Smooth muscle cell (in vitro differentiated cells): Measurements from ENCODE around the gene ZCCHC14. TPM values are rescaled to one million over a fixed set of nuclear protein-coding genes. Genes with fewer than 3 reads are reported as not detected.
"Not testable (repeated sequence)": the region's sequence is repeated elsewhere in the genome, so short reads cannot be mapped to it uniquely, and the experiment has no call there.

ENCODE experiments used
- DNase-seq: peaks from one replicate; lab custom pipeline; 2025; ENCODE audit not compliant: unreplicated experiment; lab: John Stamatoyannopoulos, UW
- H2AFZ ChIP-seq: fragments of 200-600 bp; sonication (generic); 2 replicates; pipeline ENCODE4 v1.6.0; 2016; ENCODE audit warnings: antibody characterized with exemption, low read depth, mild to moderate bottlenecking
- H3F3A ChIP-seq: fragments of 200-600 bp; sonication (generic); 2 replicates; pipeline ENCODE4 v1.6.0; 2017; ENCODE audit warnings: antibody characterized with exemption, low read depth
- H3K27ac ChIP-seq: fragments of 200-600 bp; sonication (generic); 2 replicates; pipeline ENCODE4 v1.5.1; 2016; ENCODE audit warnings: low read depth, mild to moderate bottlenecking
- H3K27me3 ChIP-seq: fragments of 200-600 bp; sonication (generic); 2 replicates; pipeline ENCODE4 v1.6.1; 2016; ENCODE audit warnings: low read depth, mild to moderate bottlenecking
- H3K36me3 ChIP-seq: fragments of 200-600 bp; sonication (generic); 2 replicates; pipeline ENCODE4 v1.5.1; 2016; ENCODE audit warnings: low read depth
- H3K4me1 ChIP-seq: fragments of 200-600 bp; sonication (generic); 2 replicates; pipeline ENCODE4 v1.5.1; 2016; ENCODE audit warnings: low read depth
- H3K4me2 ChIP-seq: fragments of 200-600 bp; sonication (generic); 2 replicates; pipeline ENCODE4 v1.6.0; 2016; ENCODE audit warnings: mild to moderate bottlenecking
- H3K4me3 ChIP-seq: fragments of 200-600 bp; sonication (generic); 2 replicates; pipeline ENCODE4 v1.5.1; 2016; ENCODE audit warnings: mild to moderate bottlenecking
- H3K79me2 ChIP-seq: fragments of 200-600 bp; sonication (generic); 2 replicates; pipeline ENCODE4 v1.6.0; 2016; ENCODE audit warnings: low read depth, mild to moderate bottlenecking
- H3K9ac ChIP-seq: fragments of 200-600 bp; sonication (generic); 2 replicates; pipeline ENCODE4 v1.6.0; 2016; ENCODE audit warnings: low read depth
- H3K9me3 ChIP-seq: fragments of 200-600 bp; sonication (generic); replicated peaks from 2 replicates; pipeline ENCODE4 v1.5.1; 2016; ENCODE audit warnings: low read depth
- H4K20me1 ChIP-seq: fragments of 200-600 bp; sonication (generic); 2 replicates; pipeline ENCODE4 v1.6.0; 2016; ENCODE audit warnings: low read depth
- CTCF ChIP-seq: fragments of 200-600 bp; sonication (generic); IDR thresholded peaks from 2 replicates; pipeline ENCODE4 v1.5.1; 2017; ENCODE audit warnings: borderline replicate concordance, mild to moderate bottlenecking, antibody characterized with exemption; ENCODE audit not compliant: insufficient read depth, poor library complexity, severe bottlenecking
- WGBS: methylation state at CpG from one replicate; pipeline ENCODE4 v1.1.7; 2016; ENCODE audit warnings: low lambda C conversion rate; 5-methylcytosine and 5-hydroxymethylcytosine counted together
- polyA plus RNA-seq: library from polyadenylated mRNA; unstranded; fragments of >200 nt; fragmentation: Nextera tagmentation; extraction: Ambion mirVana; gene quantifications from 2 replicates; pipeline ENCODE4 v1.2.1, GENCODE V29; 2016
- total RNA-seq: library from RNA; depleted of rRNA; stranded (reverse); fragments of >200 nt; gene quantifications from 2 replicates; pipeline ENCODE4 v1.2.3, GENCODE V29; 2014

ZCCHC14 gene
- total and polyA plus RNA-seq, 2 experiments from 2014 or later = 4.6 to 8.5 TPM

- H3K79me2 ChIP-seq = peaks cover 5% of the 10 kb centered on the region
- H3K4me2 ChIP-seq = peak overlapping the region; percentile 74
- peak overlapping the region; percentile 92 for H3K27ac ChIP-seq
- H3K9me3 ChIP-seq = no peaks in the 10 kb centered on the region
- peak overlapping the region; percentile 31 for H3K4me3 ChIP-seq
- TF ChIP-seq CTCF = no peak
- H3K4me1 ChIP-seq = peaks cover 8% of the 10 kb centered on the region
- H3F3A ChIP-seq = peaks cover 30% of the 10 kb centered on the region
- no peaks in the 10 kb centered on the region for H3K27me3 ChIP-seq
- WGBS = 12% methylated on average over 18 of the region's 18 CpGs
- H3K36me3 ChIP-seq = no peaks in the 10 kb centered on the region
- DNase-seq = peak; percentile 59
- peak overlapping the region; percentile 74 for H3K9ac ChIP-seq
- peak overlapping the region; percentile 3 for H2AFZ ChIP-seq
- peaks cover 7% of the 10 kb centered on the region for H4K20me1 ChIP-seq
Observed at GRCh38 chr16:87387942-87388817, 104.6 kb downstream of the ZCCHC14 start.

GRCh38 chr16:87384875-87385167, 108.0 kb downstream of the ZCCHC14 start:
- peaks cover 30% of the 10 kb centered on the region for H3K79me2 ChIP-seq
- not testable (repeated sequence) for H3K9ac ChIP-seq, H3K36me3 ChIP-seq, H3K9me3 ChIP-seq, DNase-seq, H3K27me3 ChIP-seq
- H2AFZ ChIP-seq = peak overlapping the region; percentile 96
- H3K4me3 ChIP-seq = peak overlapping the region; percentile 91
- peak overlapping the region; percentile 73 for H3K27ac ChIP-seq
- peaks cover 22% of the 10 kb centered on the region for H3F3A ChIP-seq
- peaks cover 35% of the 10 kb centered on the region for H4K20me1 ChIP-seq
- peak overlapping the region; percentile 92 for H3K4me2 ChIP-seq
- WGBS = 83% methylated on average over 12 of the region's 12 CpGs
- H3K4me1 ChIP-seq = peaks cover 17% of the 10 kb centered on the region

GRCh38 chr16:87384162-87384874, 108.5 kb downstream of the ZCCHC14 start:
- Histone ChIP-seq H3K27me3 (no peaks in the 10 kb centered on the region), H3K79me2 (peaks cover 34% of the 10 kb centered on the region), H3K4me1 (peaks cover 17% of the 10 kb centered on the region), H3K4me3 (peak overlapping the region; percentile 91), H3K4me2 (peak overlapping the region; percentile 92), H3K9ac (peak overlapping the region; percentile 68), H4K20me1 (peaks cover 40% of the 10 kb centered on the region), H3K36me3 (no peaks in the 10 kb centered on the region), H3K27ac (peak overlapping the region; percentile 73), H3K9me3 (no peaks in the 10 kb centered on the region), H3F3A (peaks cover 17% of the 10 kb centered on the region), H2AFZ (peak overlapping the region; percentile 96)
- TF ChIP-seq CTCF = no peak
- DNase-seq = no peak
- WGBS = 5% methylated on average over 58 of the region's 64 CpGs

GRCh38 chr16:87383505-87384161, 109.2 kb downstream of the ZCCHC14 start, which contains the start of gene FBXO31:
Gene FBXO31, minus strand, starts transcription at chr16:87383776. Its CDS starts 32 bp downstream, at chr16:87383744.
- Histone ChIP-seq H3K4me1 (peaks cover 14% of the 10 kb centered on the region), H3K4me2 (peak within 1 kb of the TSS; percentile 92), H3F3A (peaks cover 14% of the 10 kb centered on the region), H3K27ac (peak within 1 kb of the TSS; percentile 77), H3K36me3 (no peaks in the 10 kb centered on the region), H3K9me3 (no peaks in the 10 kb centered on the region), H3K79me2 (peaks cover 41% of the 10 kb centered on the region), H3K27me3 (no peaks in the 10 kb centered on the region), H2AFZ (peak within 1 kb of the TSS; percentile 96), H4K20me1 (peaks cover 45% of the 10 kb centered on the region), H3K9ac (peak within 1 kb of the TSS; percentile 68), H3K4me3 (peak within 1 kb of the TSS; percentile 91)
- peak; percentile 86 for DNase-seq
- TF ChIP-seq CTCF = no peak
- under 1% methylated on average over 50 of the region's 92 CpGs for WGBS
